GM19463 (cell line): Measurements from ENCODE around the gene DTYMK.

Source experiments
- ATAC-seq: cut with Tn5 transposase; IDR thresholded peaks from one replicate; pipeline ENCODE4 v1.9.1; 2021; ENCODE audit warnings: mild to moderate bottlenecking, moderate library complexity; ENCODE audit not compliant: unreplicated experiment

The DTYMK gene

GRCh38 chr2:241652142-241652541, 34.5 kb downstream of the DTYMK start:
- ATAC-seq, result no peak

- no peak for ATAC-seq
These were observed 36.7 kb downstream of the DTYMK start for GRCh38 chr2:241649927-241650326.

DNA sequence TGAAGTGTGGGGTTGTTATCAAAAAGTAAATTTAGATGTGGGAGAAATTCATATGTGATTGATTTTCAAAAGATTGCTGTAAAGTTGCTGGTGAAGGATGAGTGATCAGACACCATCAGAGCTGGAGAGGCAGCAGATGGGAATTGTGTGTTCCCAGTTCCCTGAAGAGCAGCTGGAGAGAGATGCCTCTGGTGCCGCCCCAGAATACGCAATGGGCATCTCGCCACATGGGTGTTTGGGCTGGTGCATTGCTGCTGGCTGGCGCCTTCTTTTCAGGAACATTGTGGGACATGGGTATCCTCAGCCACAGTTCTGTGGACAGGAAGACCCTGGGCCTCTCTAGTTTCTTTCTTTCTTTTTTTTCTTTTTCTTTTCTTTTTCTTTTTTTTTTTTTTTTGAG, 37.2 kb downstream of the DTYMK start:
- ATAC-seq, result no peak

- ATAC-seq, result no peak
These were observed 38.2 kb downstream of the DTYMK start for GRCh38 chr2:241648453-241648852.

GRCh38 chr2:241645915-241646645, 40.5 kb downstream of the DTYMK start:
- ATAC-seq, result no peak

- no peak for ATAC-seq
These were observed 41.3 kb downstream of the DTYMK start for GRCh38 chr2:241645056-241645914.

- no peak for ATAC-seq
These were observed 45.0 kb downstream of the DTYMK start for GRCh38 chr2:241641631-241642030.

DNA sequence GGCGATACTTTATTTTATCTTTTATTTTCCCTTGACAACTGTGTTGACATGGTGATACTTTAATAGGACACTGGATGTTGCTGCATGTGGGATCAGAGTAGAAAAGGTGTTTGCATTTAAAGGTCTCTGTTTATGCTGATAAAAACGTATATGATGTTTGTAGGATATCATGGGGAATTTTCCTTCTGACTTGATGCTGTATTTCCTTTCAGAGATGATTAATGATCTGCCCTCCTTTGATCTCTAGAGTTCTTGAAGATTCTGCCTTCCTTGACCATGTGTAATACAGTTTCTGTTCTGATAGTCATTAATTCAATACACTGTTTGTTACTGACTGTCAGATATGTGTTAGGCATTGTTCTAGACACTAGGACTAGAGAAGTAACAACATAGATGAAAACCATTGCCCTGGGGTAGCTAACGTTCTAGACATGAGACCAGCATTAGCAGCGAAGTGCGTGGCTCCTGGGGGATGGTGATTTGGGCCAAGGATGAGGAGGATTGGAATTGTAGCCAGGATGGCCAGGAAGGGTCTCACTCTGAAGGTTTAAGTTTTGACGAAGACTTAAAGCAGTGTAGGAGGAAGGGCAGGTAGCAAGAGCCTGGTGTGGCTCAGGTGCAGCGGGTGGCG, 46.3 kb downstream of the DTYMK start:
- ATAC-seq, result no peak

GRCh38 chr2:241639385-241639784, 47.2 kb downstream of the DTYMK start:
- no peak for ATAC-seq

GRCh38 chr2:241638940-241639339, 47.7 kb downstream of the DTYMK start:
- no peak for ATAC-seq

DNA sequence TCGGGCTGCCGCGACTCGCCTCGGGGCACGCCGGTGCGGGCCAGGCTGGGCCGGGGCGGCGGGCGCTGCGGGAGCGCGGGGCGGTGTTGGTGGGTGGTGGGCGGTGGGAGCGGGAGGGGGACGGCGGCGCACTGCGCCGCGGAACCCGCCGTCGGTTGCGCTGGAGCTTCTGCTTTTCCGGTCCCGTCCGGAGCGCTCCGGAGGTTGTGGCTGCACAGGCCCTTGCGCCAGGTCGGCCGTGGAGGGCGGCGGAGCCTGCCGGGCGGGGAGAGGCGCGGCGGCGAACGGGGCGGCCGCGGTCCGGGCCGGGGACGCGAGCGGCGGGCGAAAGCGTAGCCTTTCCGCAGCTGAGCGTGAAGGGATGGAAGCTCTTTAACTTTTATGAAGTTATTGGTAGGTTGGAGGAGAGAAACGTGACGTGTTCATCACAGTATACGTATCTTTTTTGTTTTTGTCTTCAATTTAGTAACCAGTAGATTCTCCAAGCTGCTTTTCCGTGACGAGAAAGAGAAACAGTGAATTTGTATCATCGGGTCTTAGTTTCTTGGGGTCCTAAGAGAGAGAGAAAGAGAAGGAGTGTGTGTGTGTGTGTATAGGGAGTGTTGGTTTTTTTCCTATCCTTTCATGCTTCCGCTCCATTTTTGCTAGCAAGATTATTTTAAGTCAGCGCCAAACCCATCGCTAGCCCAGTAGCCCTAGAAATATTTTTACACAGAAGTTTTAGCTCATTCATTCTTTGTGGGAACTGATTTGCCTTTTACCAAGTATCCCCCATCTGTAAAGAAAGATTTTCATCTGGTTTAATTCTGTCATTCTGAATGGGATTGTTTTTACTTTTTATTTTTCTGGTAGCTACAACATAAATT, 48.6 kb downstream of the DTYMK start:
- no peak for ATAC-seq

GRCh38 chr2:241637018-241637794, 49.4 kb downstream of the DTYMK start, which contains the start of the genes ATG4B and THAP4:
Gene ATG4B, plus strand, starts transcription at chr2:241637693. Its CDS starts 22 bp downstream, at chr2:241637715.
Gene THAP4, minus strand, starts transcription at chr2:241637158. Its CDS starts 141 bp downstream, at chr2:241637017.
- peak; percentile 62 for ATAC-seq

DNA sequence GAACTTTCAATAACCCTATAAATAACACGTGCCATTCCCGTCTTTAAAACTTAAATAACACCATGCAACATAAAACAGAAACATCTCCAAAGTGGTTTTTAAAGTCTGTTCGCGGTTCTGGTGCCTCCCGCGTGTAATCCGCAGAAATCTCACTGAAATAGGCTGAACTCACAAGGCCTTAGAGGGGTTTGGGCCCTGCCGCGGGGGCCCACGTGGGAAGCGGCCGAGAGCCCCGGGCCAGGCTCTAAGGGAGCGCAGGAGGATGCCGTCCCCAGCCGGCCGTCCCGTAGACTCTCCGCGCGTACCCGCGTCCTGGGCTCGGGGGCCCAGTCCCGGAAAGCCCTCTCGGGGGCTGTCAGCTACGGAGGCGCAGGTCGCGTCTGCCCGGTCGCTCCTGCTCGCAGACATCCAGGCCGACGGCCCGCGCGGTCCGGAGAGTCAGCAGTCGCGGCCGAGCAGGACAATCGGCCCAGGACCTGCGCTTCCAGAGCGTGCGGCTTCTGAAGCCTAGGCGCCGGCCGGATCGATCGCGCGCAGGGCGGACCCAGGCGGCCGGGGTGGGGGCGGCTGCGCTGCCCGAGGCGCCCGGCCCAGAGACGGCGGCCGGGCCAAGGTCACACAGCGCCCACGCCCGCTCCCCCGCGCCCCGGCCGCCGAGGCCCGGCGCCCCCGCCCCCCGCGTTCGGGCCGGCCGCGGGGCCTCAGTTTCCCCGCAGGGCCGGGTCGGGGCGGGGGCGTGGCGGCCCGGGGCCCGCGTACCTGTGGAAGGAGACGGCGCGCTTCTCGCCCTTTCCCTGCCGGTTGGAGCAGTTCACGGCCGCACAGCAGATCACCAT, 50.2 kb downstream of the DTYMK start:
- peak; percentile 38 for ATAC-seq

- ATAC-seq, result no peak
These were observed 50.9 kb downstream of the DTYMK start for GRCh38 chr2:241635756-241636155.

DNA sequence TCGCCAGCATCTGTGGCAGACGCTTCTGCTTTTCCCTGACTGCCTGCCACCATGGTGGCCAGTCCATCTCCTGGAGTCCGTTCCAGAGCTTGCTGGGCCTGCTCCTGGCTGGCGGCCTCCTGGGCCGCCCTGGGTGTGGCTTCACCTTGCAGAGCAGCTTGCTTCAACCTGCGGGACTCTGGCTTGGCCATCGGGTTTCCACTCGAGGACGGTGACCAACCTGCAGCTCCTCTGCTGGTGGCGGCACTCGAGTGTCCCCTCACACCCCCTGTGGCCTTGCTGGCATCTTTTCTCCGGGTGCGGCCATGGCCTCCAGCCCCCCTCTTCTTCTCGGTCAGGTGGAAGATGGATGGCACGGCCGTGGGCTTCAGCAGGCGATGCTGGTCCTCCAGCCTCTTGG, 53.1 kb downstream of the DTYMK start:
- ATAC-seq, result no peak

DNA sequence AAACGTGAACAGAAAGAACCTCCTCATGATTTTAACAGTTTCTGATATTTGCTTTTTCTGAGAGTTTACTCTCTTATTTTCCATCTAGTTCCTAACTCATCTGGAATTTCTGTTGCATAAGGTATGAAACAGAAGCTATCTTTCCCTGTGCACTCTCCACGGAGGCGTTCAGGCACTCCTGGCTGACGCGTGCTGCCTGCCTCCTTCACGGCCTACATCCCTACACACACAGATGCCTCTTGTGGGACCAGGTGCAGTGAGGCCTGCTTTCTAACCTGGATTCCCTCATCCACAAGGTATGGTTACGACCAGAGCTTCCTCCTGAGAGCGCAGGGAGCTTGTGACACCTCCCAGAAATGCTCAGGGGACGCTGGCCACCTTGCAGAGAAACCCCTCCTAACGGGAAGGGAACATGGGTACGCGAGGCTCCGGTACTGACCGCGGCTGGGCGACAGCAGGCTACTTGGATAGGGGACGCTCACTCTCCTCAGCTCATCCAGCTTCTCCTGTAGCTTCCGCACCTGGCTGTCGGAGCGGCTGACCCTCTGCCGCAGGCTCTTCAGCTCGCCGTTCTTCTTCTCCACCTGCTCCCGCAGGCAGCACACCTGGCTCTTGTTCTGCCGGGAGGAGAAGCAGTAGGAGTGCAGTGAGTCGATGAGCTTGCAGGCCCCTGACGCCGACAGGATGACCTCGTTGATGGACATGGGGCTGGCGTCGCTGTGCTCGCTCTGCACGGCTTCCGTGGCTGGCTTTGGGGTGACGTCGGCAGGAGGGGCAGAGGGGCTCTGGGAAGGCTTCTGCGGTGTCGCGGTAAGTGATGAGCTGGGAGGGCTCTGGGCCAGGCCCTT, 53.9 kb downstream of the DTYMK start:
- ATAC-seq, result no peak

GRCh38 chr2:241629762-241630435, 56.7 kb downstream of the DTYMK start:
- no peak for ATAC-seq
